Activated CD8-positive, alpha-beta memory T cell treated with anti-CD3 and anti-CD28 coated beads for 1 hour (primary cell): Measurements from ENCODE around the gene GALE.
"Not testable (repeated sequence)": the region's sequence is repeated elsewhere in the genome, so short reads cannot be mapped to it uniquely, and the experiment has no call there.

Experiments used
- DNase-seq, 2 donors: peaks; one replicate each; pipeline ENCODE4 v3.0.0-alpha.2; 2020; ENCODE audit warnings: low read depth in 1 of 2; ENCODE audit errors: extremely low read depth in 1 of 2

Gene GALE

GRCh38 chr1:23800400-23801337, at the start of gene GALE:
TSS of gene GALE (minus strand) at chr1:23800754. CDS start at chr1:23799007, 1,747 bp downstream.
- DNase-seq = peak; percentile 90 to 96

- DNase-seq = no peak
These were observed 48.4 kb upstream of the GALE start for GRCh38 chr1:23848673-23849616.

- not testable (repeated sequence) for DNase-seq
These were observed 47.0 kb upstream of the GALE start for GRCh38 chr1:23847482-23848095.

- no peak for DNase-seq
These were observed 44.6 kb upstream of the GALE start for GRCh38 chr1:23845163-23845562.

GRCh38 chr1:23843644-23844043, 43.1 kb upstream of the GALE start:
- no peak for DNase-seq

GRCh38 chr1:23838401-23838866, 37.9 kb upstream of the GALE start:
- peak; percentile 44 to 67 for DNase-seq

- no peak for DNase-seq
These were observed 37.4 kb upstream of the GALE start for GRCh38 chr1:23837908-23838307.

- DNase-seq = no peak
These were observed 35.5 kb upstream of the GALE start for GRCh38 chr1:23836037-23836436.

GRCh38 chr1:23834156-23834555, 33.6 kb upstream of the GALE start:
- DNase-seq = not testable (repeated sequence)

GRCh38 chr1:23827717-23828116, 27.2 kb upstream of the GALE start:
- no peak for DNase-seq

- DNase-seq = not testable (repeated sequence)
These were observed 26.0 kb upstream of the GALE start for GRCh38 chr1:23826590-23826989.

GRCh38 chr1:23825762-23826522, 25.4 kb upstream of the GALE start:
- no peak for DNase-seq

- DNase-seq = peak; percentile 64 to 80
These were observed 24.7 kb upstream of the GALE start, which contains the start of gene HMGCL for GRCh38 chr1:23825076-23825761. TSS of gene HMGCL (minus strand) at chr1:23825429. CDS start at chr1:23825415, 14 bp downstream.

GRCh38 chr1:23824711-23825075, 24.1 kb upstream of the GALE start:
- no peak for DNase-seq

GRCh38 chr1:23823767-23824166, 23.2 kb upstream of the GALE start:
- no peak for DNase-seq

GRCh38 chr1:23817633-23818032, 17.1 kb upstream of the GALE start:
- DNase-seq = no peak

- DNase-seq = no peak
These were observed 16.4 kb upstream of the GALE start for GRCh38 chr1:23816906-23817305.

GRCh38 chr1:23816361-23816760, 15.8 kb upstream of the GALE start:
- no peak for DNase-seq

GRCh38 chr1:23814016-23814415, 13.5 kb upstream of the GALE start:
- DNase-seq = no peak
